Common myeloid progenitor, CD34-positive (primary cell): Measurements from ENCODE around the gene CRX.

Source experiments
- CTCF ChIA-PET: fragments of 350-600 bp; sonication (Branson Sonifier 250); formaldehyde crosslinking; loops from one replicate; lab custom pipeline; 2021; ENCODE audit warnings: antibody characterized with exemption; lab: Charles Lee
- POLR2A ChIA-PET: fragments of 350-600 bp; sonication (Branson Sonifier 250); formaldehyde crosslinking; loops from one replicate; lab custom pipeline; 2021; ENCODE audit warnings: antibody characterized with exemption; lab: Charles Lee
- DNase-seq, 3 donors: peaks; one replicate each; pipeline versions ENCODE4 v3.0.0 to v3.0.0-alpha.2; 2013
- H3K27ac ChIP-seq, 2 experiments: 1 replicate in 1 of 2; 2 replicates in 1 of 2; pipeline ENCODE4 v1.7.0; 2013; ENCODE audit warnings: inconsistent platforms in 2 of 2, low read length in 2 of 2, mild to moderate bottlenecking in 2 of 2, low read depth in 1 of 2, moderate library complexity in 1 of 2; ENCODE audit not compliant: severe bottlenecking in 2 of 2, insufficient read depth in 1 of 2, poor library complexity in 1 of 2
- H3K27me3 ChIP-seq, 5 experiments: replicated peaks in 2 of 5; 1 replicate in 3 of 5; 2 replicates in 2 of 5; pipeline versions ENCODE4 v1.6.1 to v1.7.0; 2013; ENCODE audit warnings: low read length in 4 of 5, mild to moderate bottlenecking in 2 of 5, moderate library complexity in 2 of 5, inconsistent platforms in 1 of 5; ENCODE audit not compliant: insufficient read depth in 5 of 5, control insufficient read depth in 4 of 5
- H3K36me3 ChIP-seq, 4 experiments: 1 replicate in 2 of 4; 2 replicates in 2 of 4; pipeline versions ENCODE4 v1.6.1 to v1.7.0; 2013; ENCODE audit warnings: low read length in 3 of 4, control low read depth in 1 of 4, mild to moderate bottlenecking in 1 of 4; ENCODE audit not compliant: control insufficient read depth in 4 of 4, insufficient read depth in 4 of 4
- H3K4me1 ChIP-seq, 4 experiments: 1 replicate in 3 of 4; 2 replicates in 1 of 4; pipeline versions ENCODE4 v1.6.1 to v1.7.1; 2013; ENCODE audit warnings: low read length in 3 of 4, mild to moderate bottlenecking in 3 of 4, control low read depth in 1 of 4, inconsistent platforms in 1 of 4, moderate library complexity in 1 of 4; ENCODE audit not compliant: control insufficient read depth in 4 of 4, insufficient read depth in 4 of 4; ENCODE audit errors: control extremely low read depth in 1 of 4
- H3K4me3 ChIP-seq, 7 experiments: 1 replicate in 4 of 7; 2 replicates in 3 of 7; pipeline versions ENCODE4 v1.5.1 to v1.7.0; 2013; ENCODE audit warnings: mild to moderate bottlenecking in 7 of 7, low read length in 6 of 7, moderate library complexity in 6 of 7, inconsistent platforms in 2 of 7, low read depth in 2 of 7, control low read depth in 1 of 7; ENCODE audit not compliant: insufficient read depth in 4 of 7, control insufficient read depth in 1 of 7; ENCODE audit errors: extremely low read depth in 1 of 7
- H3K9me3 ChIP-seq, 5 experiments: 1 replicate in 4 of 5; 2 replicates in 1 of 5; pipeline versions ENCODE4 v1.6.1 to v1.7.1; 2013; ENCODE audit warnings: low read length in 4 of 5, mild to moderate bottlenecking in 2 of 5, inconsistent platforms in 1 of 5, low read depth in 1 of 5, moderate library complexity in 1 of 5; ENCODE audit not compliant: control insufficient read depth in 4 of 5, insufficient read depth in 2 of 5; ENCODE audit errors: control extremely low read depth in 1 of 5
- WGBS: methylation state at CpG from one replicate; pipeline ENCODE4 v1.1.5; 2013; ENCODE audit not compliant: insufficient coverage; 5-methylcytosine and 5-hydroxymethylcytosine counted together

Gene CRX

GRCh38 chr19:47794526-47794925 lies 27.2 kb upstream of the CRX start:
- no peaks in the 10 kb centered on the region for H3K4me1 ChIP-seq
- no peak overlapping the region for H3K4me3 ChIP-seq
- DNase-seq = no peak
- no peaks in the 10 kb centered on the region for H3K36me3 ChIP-seq
- 80% methylated on average over 14 of the region's 18 CpGs for WGBS
- H3K27ac ChIP-seq = no peak overlapping the region
- peaks cover 0 to 11% (median 0%) of the 10 kb centered on the region in 5 experiments for H3K27me3 ChIP-seq
- H3K9me3 ChIP-seq = peaks cover 0 to 2% (median 0%) of the 10 kb centered on the region in 5 experiments
- POLR2A ChIA-PET = no interaction called here
- CTCF ChIA-PET = interaction anchor here (0.6 to 1.6 kb wide), 4 partner anchors 21 to 88 kb away, joined by 3 read pairs; no protein-coding TSS in a partner anchor

GRCh38 chr19:47796785-47797184 lies 25.0 kb upstream of the CRX start:
- no peaks in the 10 kb centered on the region for H3K36me3 ChIP-seq
- ChIA-PET CTCF (interaction anchor here (0.7 to 1.0 kb wide), 3 partner anchors 10 to 492 kb away, joined by 3 to 4 read pairs (median 3); no protein-coding TSS in a partner anchor), POLR2A (no interaction called here)
- H3K27me3 ChIP-seq = peaks cover 0 to 11% (median 0%) of the 10 kb centered on the region in 5 experiments
- no peak for DNase-seq
- WGBS = 100% methylated on average over 2 of the region's 2 CpGs
- no peak overlapping the region for H3K27ac ChIP-seq
- peaks cover 0 to 7% (median 0%) of the 10 kb centered on the region in 5 experiments for H3K9me3 ChIP-seq
- no peak overlapping the region for H3K4me3 ChIP-seq
- H3K4me1 ChIP-seq = no peaks in the 10 kb centered on the region

- Histone ChIP-seq H3K27ac (no peak overlapping the region), H3K4me3 (no peak overlapping the region), H3K36me3 (no peaks in the 10 kb centered on the region), H3K27me3 (peaks cover 0 to 11% (median 0%) of the 10 kb centered on the region in 5 experiments), H3K4me1 (no peaks in the 10 kb centered on the region), H3K9me3 (peaks cover 0 to 5% (median 0%) of the 10 kb centered on the region in 5 experiments)
- POLR2A ChIA-PET = interaction anchor here (0.6 kb wide), 1 partner anchor 278 kb away, joined by 3 read pairs; no protein-coding TSS in a partner anchor
- WGBS = 77% methylated on average over 8 of the region's 14 CpGs
- no peak for DNase-seq
- CTCF ChIA-PET = interaction anchor here (0.5 to 1.0 kb wide), 3 partner anchors 9 to 92 kb away, joined by 3 to 5 read pairs (median 4); no protein-coding TSS in a partner anchor
Measured at GRCh38 chr19:47797996-47798903, 23.5 kb upstream of the CRX start.

GRCh38 chr19:47798904-47799266 lies 22.9 kb upstream of the CRX start:
- no peak overlapping the region for H3K27ac ChIP-seq
- H3K4me3 ChIP-seq = no peak overlapping the region
- H3K36me3 ChIP-seq = no peaks in the 10 kb centered on the region
- peaks cover 0 to 5% (median 0%) of the 10 kb centered on the region in 5 experiments for H3K9me3 ChIP-seq
- H3K4me1 ChIP-seq = no peaks in the 10 kb centered on the region
- DNase-seq = no peak
- ChIA-PET POLR2A (no interaction called here), CTCF (interaction anchor here (0.5 to 2.4 kb wide), 4 partner anchors 9 to 1716 kb away, joined by 3 to 5 read pairs (median 4); no protein-coding TSS in a partner anchor)
- peaks cover 0 to 11% (median 0%) of the 10 kb centered on the region in 5 experiments for H3K27me3 ChIP-seq
- WGBS = 63% methylated on average over 3 of the region's 4 CpGs

- Histone ChIP-seq H3K27me3 (peaks cover 0 to 11% (median 2%) of the 10 kb centered on the region in 5 experiments), H3K4me3 (no peak overlapping the region), H3K4me1 (no peaks in the 10 kb centered on the region), H3K9me3 (peaks cover 0 to 5% (median 0%) of the 10 kb centered on the region in 5 experiments), H3K36me3 (no peaks in the 10 kb centered on the region), H3K27ac (no peak overlapping the region)
- 100% methylated on average over 1 of the region's 4 CpGs for WGBS
- POLR2A ChIA-PET = no interaction called here
- no peak for DNase-seq
- CTCF ChIA-PET = interaction anchor here (2.4 kb wide), 1 partner anchor 12 kb away, joined by 5 read pairs; no protein-coding TSS in a partner anchor
Measured at GRCh38 chr19:47801270-47801669, 20.5 kb upstream of the CRX start.

- Histone ChIP-seq H3K27ac (no peak overlapping the region), H3K36me3 (no peaks in the 10 kb centered on the region), H3K9me3 (peaks cover 0 to 5% (median 0%) of the 10 kb centered on the region in 5 experiments), H3K4me1 (no peaks in the 10 kb centered on the region), H3K4me3 (no peak overlapping the region), H3K27me3 (peaks cover 0 to 11% (median 2%) of the 10 kb centered on the region in 5 experiments)
- POLR2A ChIA-PET = no interaction called here
- WGBS = 98% methylated on average over 11 of the region's 25 CpGs
- DNase-seq = no peak
- CTCF ChIA-PET = no interaction called here
Measured at GRCh38 chr19:47802521-47803043, 19.2 kb upstream of the CRX start.
